A549 (cell line): ENCODE measurements around the gene CNOT10. TPM values are rescaled to one million over a fixed set of nuclear protein-coding genes. Genes with fewer than 3 reads are reported as not detected.
"Not testable (repeated sequence)": the region's sequence is repeated elsewhere in the genome, so short reads cannot be mapped to it uniquely, and the experiment has no call there.

Experiments
- ATAC-seq, 2 experiments: fragments of 200-7000 bp in 1 of 2; fragments of >200 bp in 1 of 2; cut with Nextera tagmentation in 1 of 2; cut with Tn5 transposase in 1 of 2; 3 replicates each; pipeline versions ENCODE4 v1.8.0 to v1.9.1; 2018 to 2020; ENCODE audit warnings: mild to moderate bottlenecking in 1 of 2, moderate library complexity in 1 of 2
- CTCF ChIA-PET: fragments of 300-600 bp; sonication (Branson Sonifier 250); formaldehyde crosslinking; extraction: SDS; loops from one replicate; lab custom pipeline; 2021; ENCODE audit warnings: antibody characterized with exemption, inconsistent platforms; lab: Yijun Ruan, JAX
- POLR2A ChIA-PET: fragments of 350-600 bp; formaldehyde crosslinking; extraction: SDS; loops from one replicate; lab custom pipeline; 2021; ENCODE audit warnings: antibody characterized with exemption, inconsistent platforms; lab: Yijun Ruan, JAX
- DNase-seq, 2 experiments: peaks; one replicate each; pipeline versions ENCODE4 v3.0.0 to v3.0.0-alpha.2; 2011 to 2016; ENCODE audit warnings: low read depth in 1 of 2, low spot score in 1 of 2
- FAIRE-seq: peaks from 2 replicates; lab custom pipeline; 2011; peaks lifted over from hg19 to GRCh38; lab: Jason Lieb, UNC
- H3K27ac ChIP-seq, 2 experiments: fragments of >200 bp; sonication (Bioruptor Twin); formaldehyde crosslinking; 3 replicates each; pipeline ENCODE4 v1.5.1; 2016 to 2017
- H3K4me1 ChIP-seq: fragments of >200 bp; sonication (Bioruptor Twin); formaldehyde crosslinking; 3 replicates; pipeline ENCODE4 v1.6.1; 2016
- H3K4me2 ChIP-seq: fragments of >200 bp; sonication (Bioruptor Twin); formaldehyde crosslinking; 3 replicates; pipeline ENCODE4 v1.6.1; 2016
- H3K4me3 ChIP-seq: fragments of >200 bp; sonication (Bioruptor Twin); formaldehyde crosslinking; 3 replicates; pipeline ENCODE4 v1.5.1; 2016
- H3K9me3 ChIP-seq: fragments of >200 bp; sonication (Bioruptor Twin); formaldehyde crosslinking; 3 replicates; pipeline ENCODE4 v1.6.1; 2016
- CEBPB ChIP-seq, 2 experiments: fragments of >200 bp in 1 of 2; sonication (Bioruptor Twin) in 1 of 2; formaldehyde crosslinking in 1 of 2; IDR thresholded peaks; 2 replicates each; pipeline ENCODE4 v1.6.1; 2012 to 2016
- CHD4 ChIP-seq: fragments of 200-600 bp; sonication (generic); IDR thresholded peaks from 2 replicates; pipeline ENCODE4 v1.6.1; 2016; ENCODE audit warnings: antibody characterized with exemption, mild to moderate bottlenecking, borderline replicate concordance
- ESRRA ChIP-seq: fragments of 150-350 bp; IDR thresholded peaks from 2 replicates; pipeline ENCODE4 v1.6.1; 2014; ENCODE audit warnings: mild to moderate bottlenecking, low read length, borderline replicate concordance
- FOSL2 ChIP-seq, 2 experiments: fragments of 450-650 bp in 1 of 2; fragments of >200 bp in 1 of 2; sonication (Bioruptor Twin) in 1 of 2; formaldehyde crosslinking; IDR thresholded peaks; 2 replicates each; pipeline versions ENCODE4 v1.5.0 to v1.6.1; 2016 to 2020; ENCODE audit warnings: mild to moderate bottlenecking in 1 of 2, moderate library complexity in 1 of 2
- GATA3 ChIP-seq: IDR thresholded peaks from 2 replicates; pipeline ENCODE4 v1.6.1; 2012; ENCODE audit warnings: borderline replicate concordance
- HOXA7 ChIP-seq: fragments of 250-450 bp; sonication (Bioruptor Pico); IDR thresholded peaks from 2 replicates; pipeline ENCODE4 v1.5.0; 2020; ENCODE audit warnings: mild to moderate bottlenecking, moderate library complexity
- HOXB13 ChIP-seq: fragments of 250-450 bp; sonication (Bioruptor Pico); IDR thresholded peaks from 2 replicates; pipeline ENCODE4 v1.5.0; 2020; ENCODE audit warnings: low read depth, mild to moderate bottlenecking, moderate library complexity
- JUNB ChIP-seq: fragments of >200 bp; sonication (Bioruptor Twin); formaldehyde crosslinking; IDR thresholded peaks from 2 replicates; pipeline ENCODE4 v1.6.1; 2016
- MAZ ChIP-seq: fragments of 150-350 bp; IDR thresholded peaks from 2 replicates; pipeline ENCODE4 v1.6.1; 2014; ENCODE audit warnings: antibody characterized with exemption, low read depth, low read length, borderline replicate concordance
- MYC ChIP-seq: IDR thresholded peaks from 2 replicates; pipeline ENCODE4 v1.6.1; 2012; ENCODE audit warnings: mild to moderate bottlenecking, inconsistent platforms, low read length, improper control_type of control experiment, borderline replicate concordance
- NFE2L2 ChIP-seq: fragments of 150-350 bp; conservative IDR thresholded peaks from 2 replicates; pipeline ENCODE4 v1.6.1; 2014; ENCODE audit warnings: low read length
- NPAS2 ChIP-seq: fragments of 250-450 bp; sonication (Bioruptor Pico); IDR thresholded peaks from 2 replicates; pipeline ENCODE4 v1.8.0; 2022; ENCODE audit warnings: mild to moderate bottlenecking, moderate library complexity, borderline replicate concordance
- PHF8 ChIP-seq: fragments of 200-600 bp; sonication (generic); IDR thresholded peaks from 2 replicates; pipeline ENCODE4 v1.6.1; 2016; ENCODE audit warnings: low read depth, mild to moderate bottlenecking, antibody characterized with exemption, moderate library complexity, borderline replicate concordance
- POLR2A ChIP-seq: IDR thresholded peaks from 2 replicates; pipeline ENCODE4 v1.6.1; 2012; ENCODE audit warnings: mild to moderate bottlenecking, low read length
- RAD21 ChIP-seq, 2 experiments: fragments of >200 bp in 1 of 2; sonication (Bioruptor Twin) in 1 of 2; formaldehyde crosslinking in 1 of 2; IDR thresholded peaks in 1 of 2; conservative IDR thresholded peaks in 1 of 2; 2 replicates in 1 of 2; 3 replicates in 1 of 2; pipeline ENCODE4 v1.6.1; 2012 to 2018; ENCODE audit warnings: inconsistent platforms in 1 of 2
- RARB ChIP-seq: fragments of 250-450 bp; sonication (Bioruptor Pico); IDR thresholded peaks from 2 replicates; pipeline ENCODE4 v1.8.0; 2021; ENCODE audit warnings: mild to moderate bottlenecking, moderate library complexity
- RFX5 ChIP-seq: fragments of 450-650 bp; IDR thresholded peaks from 2 replicates; pipeline ENCODE4 v1.7.1; 2014; ENCODE audit warnings: antibody characterized with exemption, mild to moderate bottlenecking, moderate library complexity
- SMC3 ChIP-seq: fragments of >200 bp; sonication (Bioruptor Twin); formaldehyde crosslinking; IDR thresholded peaks from 3 replicates; pipeline ENCODE4 v1.6.1; 2018; ENCODE audit warnings: inconsistent platforms
- SREBF2 ChIP-seq: fragments of 450-650 bp; IDR thresholded peaks from 2 replicates; pipeline ENCODE4 v1.6.1; 2014; ENCODE audit warnings: mild to moderate bottlenecking, moderate library complexity
- TFCP2L1 ChIP-seq: fragments of 250-450 bp; sonication (Bioruptor Pico); IDR thresholded peaks from 2 replicates; pipeline ENCODE4 v1.5.0; 2021; ENCODE audit warnings: mild to moderate bottlenecking
- ZC3H11A ChIP-seq: fragments of 450-650 bp; IDR thresholded peaks from 2 replicates; pipeline ENCODE4 v1.6.1; 2014; ENCODE audit warnings: antibody characterized with exemption, mild to moderate bottlenecking
- ZFP36 ChIP-seq: fragments of 450-650 bp; IDR thresholded peaks from 2 replicates; pipeline ENCODE4 v1.6.1; 2014; ENCODE audit warnings: borderline replicate concordance; ENCODE audit not compliant: partially characterized antibody
- WGBS: methylation state at CpG from one replicate; pipeline ENCODE4 v1.1.6; 2017; ENCODE audit errors: missing lambda C conversion rate; 5-methylcytosine and 5-hydroxymethylcytosine counted together
- polyA plus RNA-seq, 4 experiments: library from polyadenylated mRNA; depleted of rRNA in 3 of 4; stranded (reverse); fragments of >200 nt; fragmentation: RNase III in 1 of 4; extraction: RNeasy Plus Mini Kit Qiagen cat#74134 plus additional on column Dnase treatment in 1 of 4; gene quantifications; 2 replicates in 3 of 4; 3 replicates in 1 of 4; pipeline ENCODE4 v1.2.3, GENCODE V29; 2011 to 2017
- TF ChIP-seq, protein P1 (sequence below): fragments of >200 bp; sonication (Bioruptor Twin); formaldehyde crosslinking; IDR thresholded peaks from 3 replicates; pipeline ENCODE4 v1.6.1; 2016
- TF ChIP-seq, protein P2 (sequence below): fragments of 250-450 bp; sonication (Bioruptor Pico); IDR thresholded peaks from 2 replicates; pipeline ENCODE4 v1.5.0; 2020; ENCODE audit warnings: low read depth, mild to moderate bottlenecking, moderate library complexity
- TF ChIP-seq, protein P3 (sequence below): fragments of 450-650 bp; IDR thresholded peaks from 2 replicates; pipeline ENCODE4 v1.6.1; 2014; ENCODE audit warnings: antibody characterized with exemption
- TF ChIP-seq, protein P4 (sequence below): fragments of >200 bp; sonication (Bioruptor Twin); formaldehyde crosslinking; IDR thresholded peaks from 2 replicates; pipeline ENCODE4 v1.6.1; 2016

CNOT10 gene
- polyA plus RNA-seq, 2 of the 4 experiments (the other 2 are of a cell fraction) = 23.6 to 43.2 TPM

DNA sequence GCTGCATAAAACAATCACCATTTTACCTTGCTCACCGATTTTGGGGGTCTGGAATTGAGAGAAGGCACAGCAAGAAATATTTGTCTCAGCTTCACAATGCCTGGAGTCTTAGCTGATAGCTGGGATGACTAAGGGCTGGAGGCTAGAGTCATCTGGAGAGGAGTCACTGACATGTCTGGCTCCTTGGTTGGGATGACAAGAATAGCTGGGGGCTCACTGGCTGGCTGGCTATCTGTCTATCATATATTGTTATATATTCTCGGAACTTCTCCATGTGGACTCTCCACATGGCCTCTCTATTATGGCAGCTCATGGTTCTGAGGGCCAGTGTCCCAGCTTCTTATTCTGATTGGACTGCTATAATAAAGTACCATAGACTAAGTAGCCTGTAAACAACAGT lies 112.8 kb downstream of the CNOT10 start:
- TF ChIP-seq ZC3H11A (no peak), HOXB13 (no peak), HOXA7 (no peak), MYC (no peak), FOSL2 (IDR thresholded peaks at IDR 0.05) (no peak), FOSL2 (CRISPR knock-in tag; IDR thresholded peaks at IDR 0.05) (no peak)
- TF ChIP-seq, protein P1, sequence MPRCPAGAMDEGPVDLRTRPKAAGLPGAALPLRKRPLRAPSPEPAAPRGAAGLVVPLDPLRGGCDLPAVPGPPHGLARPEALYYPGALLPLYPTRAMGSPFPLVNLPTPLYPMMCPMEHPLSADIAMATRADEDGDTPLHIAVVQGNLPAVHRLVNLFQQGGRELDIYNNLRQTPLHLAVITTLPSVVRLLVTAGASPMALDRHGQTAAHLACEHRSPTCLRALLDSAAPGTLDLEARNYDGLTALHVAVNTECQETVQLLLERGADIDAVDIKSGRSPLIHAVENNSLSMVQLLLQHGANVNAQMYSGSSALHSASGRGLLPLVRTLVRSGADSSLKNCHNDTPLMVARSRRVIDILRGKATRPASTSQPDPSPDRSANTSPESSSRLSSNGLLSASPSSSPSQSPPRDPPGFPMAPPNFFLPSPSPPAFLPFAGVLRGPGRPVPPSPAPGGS = no peak
- no peak overlapping the region for H3K4me2 ChIP-seq
- peak in 1 of 2 experiments; percentile 35; a peak in 1 of 6 replicates for ATAC-seq
- no peak overlapping the region for H3K27ac ChIP-seq
- CTCF ChIA-PET = interaction anchor here (1.5 kb wide), 1 partner anchor 17 kb away, joined by 9 read pairs; no protein-coding TSS in a partner anchor
- POLR2A ChIA-PET = no interaction called here
- no peak overlapping the region for H3K4me3 ChIP-seq
- H3K4me1 ChIP-seq = peaks cover 7% of the 10 kb centered on the region; the same call in 1 of the 3 replicates
- H3K9me3 ChIP-seq = 0 out of 3 replicates have a peak, but pooled peaks cover under 1% of the 10 kb centered on the region
- 33% methylated on average over 2 of the region's 2 CpGs for WGBS
- FAIRE-seq = no peak
- no peak for DNase-seq

DNA sequence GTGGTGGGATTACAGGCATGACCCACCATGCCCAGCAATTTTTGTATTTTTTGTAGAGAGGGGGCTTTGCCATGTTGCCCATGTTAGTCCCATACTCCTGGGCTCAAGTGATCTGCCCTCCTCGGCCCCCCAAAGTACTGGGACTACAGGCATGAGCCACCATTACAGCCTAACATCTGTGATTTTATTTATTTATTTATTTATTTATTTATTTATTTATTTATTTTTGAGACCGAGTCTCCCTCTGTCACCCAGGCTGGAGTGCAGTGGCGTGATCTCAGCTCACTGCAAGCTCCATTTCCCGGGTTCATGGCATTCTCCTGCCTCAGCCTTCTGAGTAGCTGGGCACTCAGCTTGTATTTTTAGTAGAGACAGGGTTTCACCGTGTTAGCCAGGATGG lies 116.5 kb downstream of the CNOT10 start:
- H3K4me2 ChIP-seq, DNase-seq, ATAC-seq, FAIRE-seq, POLR2A ChIA-PET, CTCF ChIA-PET, H3K9me3 ChIP-seq, H3K4me3 ChIP-seq, H3K27ac ChIP-seq, H3K4me1 ChIP-seq: not testable (repeated sequence)
- 61% methylated on average over 5 of the region's 5 CpGs for WGBS
- peak; percentile 81 for TF ChIP-seq ZC3H11A

DNA sequence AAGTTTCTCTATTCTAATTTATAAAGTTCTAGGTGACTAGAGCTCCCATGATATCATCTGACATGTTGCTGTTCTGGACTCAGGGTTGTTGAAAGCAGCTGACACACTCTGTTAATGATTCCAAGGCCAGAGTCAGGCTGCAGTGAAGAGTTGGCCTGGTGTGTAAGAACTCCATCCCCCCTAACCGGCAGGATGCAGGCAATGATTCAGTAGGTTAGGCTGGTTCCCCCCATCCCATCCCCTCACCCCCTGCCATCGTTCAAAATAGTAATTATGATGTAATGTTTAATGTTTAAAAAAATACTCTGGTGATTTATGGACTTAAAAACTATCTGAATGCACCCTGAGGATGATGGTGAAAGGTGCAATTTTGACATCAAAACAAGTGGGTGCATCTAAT lies 128.2 kb downstream of the CNOT10 start:
- peak; percentile 76 to 88 for ATAC-seq
- FAIRE-seq = no peak

DNA sequence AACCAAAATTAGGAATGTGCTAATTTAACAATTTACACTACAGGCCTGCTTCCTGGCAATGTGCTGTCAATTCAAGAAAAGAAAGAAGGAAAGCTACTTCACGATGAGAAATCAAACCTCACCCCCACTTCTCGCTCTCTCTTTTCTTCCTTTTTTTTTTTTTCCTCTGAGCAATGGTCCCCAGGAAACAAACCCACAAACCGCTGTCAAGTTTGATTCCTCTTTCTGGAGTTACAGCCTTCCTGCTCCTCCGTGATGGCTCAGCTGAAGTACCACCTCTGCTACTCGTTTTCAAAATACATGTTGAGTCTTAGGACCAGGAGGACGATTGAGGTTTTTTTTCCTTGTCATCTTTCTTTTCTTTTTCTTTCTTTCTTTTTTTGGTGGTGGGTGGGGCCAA lies 129.4 kb downstream of the CNOT10 start:
- CTCF ChIA-PET = interaction anchor here (0.8 kb wide), 1 partner anchor 33 kb away, joined by 3 read pairs; no protein-coding TSS in a partner anchor
- POLR2A ChIA-PET = no interaction called here
- ATAC-seq (no peak), FAIRE-seq (no peak), DNase-seq (no peak)
- H3K4me3 ChIP-seq = no peak overlapping the region
- H3K9me3 ChIP-seq = no peaks in the 10 kb centered on the region
- no peak overlapping the region for H3K4me2 ChIP-seq
- TF ChIP-seq ZFP36 (no peak), RAD21 (conservative IDR thresholded peaks at IDR 0.05 in 1 of 2, IDR thresholded peaks at IDR 0.05 in 1 of 2) (no peak), RFX5 (no peak), POLR2A (no peak), TFCP2L1 (no peak), RARB (no peak)
- TF ChIP-seq, protein P2, sequence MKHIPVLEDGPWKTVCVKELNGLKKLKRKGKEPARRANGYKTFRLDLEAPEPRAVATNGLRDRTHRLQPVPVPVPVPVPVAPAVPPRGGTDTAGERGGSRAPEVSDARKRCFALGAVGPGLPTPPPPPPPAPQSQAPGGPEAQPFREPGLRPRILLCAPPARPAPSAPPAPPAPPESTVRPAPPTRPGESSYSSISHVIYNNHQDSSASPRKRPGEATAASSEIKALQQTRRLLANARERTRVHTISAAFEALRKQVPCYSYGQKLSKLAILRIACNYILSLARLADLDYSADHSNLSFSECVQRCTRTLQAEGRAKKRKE (CRISPR knock-in tag) = no peak
- TF ChIP-seq, protein P3, sequence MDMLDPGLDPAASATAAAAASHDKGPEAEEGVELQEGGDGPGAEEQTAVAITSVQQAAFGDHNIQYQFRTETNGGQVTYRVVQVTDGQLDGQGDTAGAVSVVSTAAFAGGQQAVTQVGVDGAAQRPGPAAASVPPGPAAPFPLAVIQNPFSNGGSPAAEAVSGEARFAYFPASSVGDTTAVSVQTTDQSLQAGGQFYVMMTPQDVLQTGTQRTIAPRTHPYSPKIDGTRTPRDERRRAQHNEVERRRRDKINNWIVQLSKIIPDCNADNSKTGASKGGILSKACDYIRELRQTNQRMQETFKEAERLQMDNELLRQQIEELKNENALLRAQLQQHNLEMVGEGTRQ = no peak
- peaks cover 34% of the 10 kb centered on the region for H3K4me1 ChIP-seq
- 69% methylated on average over 6 of the region's 6 CpGs for WGBS
- H3K27ac ChIP-seq = no peak overlapping the region

More for the DNA sequence above, 128.2 kb downstream of the CNOT10 start:
- Histone ChIP-seq H3K4me3 (no peak overlapping the region), H3K27ac (no peak overlapping the region), H3K4me1 (peaks cover 28% of the 10 kb centered on the region)
- peak in 1 of 2 experiments; percentile 48 for DNase-seq
- no peak for TF ChIP-seq JUNB
- no peak for TF ChIP-seq CEBPB (IDR thresholded peaks at IDR 0.05)
- no peak for TF ChIP-seq SMC3
- TF ChIP-seq, protein P1 = no peak
- TF ChIP-seq MAZ = no peak
- TF ChIP-seq CHD4 = no peak
- no peak for TF ChIP-seq NPAS2 (CRISPR knock-in tag)
- TF ChIP-seq ESRRA = no peak
- no peak for TF ChIP-seq NFE2L2
- TF ChIP-seq HOXA7 = no peak
- TF ChIP-seq RARB = no peak
- TF ChIP-seq, protein P4, sequence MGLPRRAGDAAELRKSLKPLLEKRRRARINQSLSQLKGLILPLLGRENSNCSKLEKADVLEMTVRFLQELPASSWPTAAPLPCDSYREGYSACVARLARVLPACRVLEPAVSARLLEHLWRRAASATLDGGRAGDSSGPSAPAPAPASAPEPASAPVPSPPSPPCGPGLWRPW = no peak
- TF ChIP-seq SREBF2 = no peak
- no peak for TF ChIP-seq PHF8
- no peak for TF ChIP-seq GATA3
- TF ChIP-seq, all 56 proteins: peak for 0
- CTCF ChIA-PET = interaction anchor here (0.6 to 1.3 kb wide), 6 partner anchors 8 to 87 kb away, joined by 3 read pairs; no protein-coding TSS in a partner anchor
- no peaks in the 10 kb centered on the region for H3K9me3 ChIP-seq
- 11% methylated on average over 2 of the region's 2 CpGs for WGBS
- peak overlapping the region; percentile 20; the same call in 1 of the 3 replicates for H3K4me2 ChIP-seq
- POLR2A ChIA-PET = no interaction called here
